Measurements from ENCODE around the gene ARHGEF10L.

Gene ARHGEF10L

DNA sequence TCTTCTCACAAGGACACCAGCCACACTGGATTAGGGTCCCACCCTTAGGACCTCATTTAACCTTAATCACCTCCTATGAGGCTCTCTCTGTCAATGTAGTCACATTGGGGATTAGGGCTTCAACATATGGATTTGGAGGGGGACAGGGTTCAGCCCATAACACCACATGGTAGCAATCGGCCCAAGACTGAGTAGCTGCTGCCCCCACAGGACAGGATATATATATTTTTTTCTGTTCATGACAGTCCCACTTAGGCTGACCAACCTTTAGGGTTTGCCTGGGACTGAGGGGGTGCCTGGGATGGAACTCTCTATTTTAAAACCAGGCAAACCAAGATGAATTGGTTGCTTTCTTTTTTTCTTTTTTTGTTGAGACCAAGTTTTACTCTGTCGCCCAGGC lies 207.4 kb downstream of the ARHGEF10L start:
- DNase-seq: no peak

All from inflammatory macrophage (primary cell).